Measurements from ENCODE around the gene SMPDL3B. TPM values are rescaled to one million over a fixed set of nuclear protein-coding genes. Genes with fewer than 3 reads are reported as not detected.

SMPDL3B gene
- total RNA-seq, 3 donors from 2014 or later: 17.3 to 45.4 (median 30.9) TPM

DNA sequence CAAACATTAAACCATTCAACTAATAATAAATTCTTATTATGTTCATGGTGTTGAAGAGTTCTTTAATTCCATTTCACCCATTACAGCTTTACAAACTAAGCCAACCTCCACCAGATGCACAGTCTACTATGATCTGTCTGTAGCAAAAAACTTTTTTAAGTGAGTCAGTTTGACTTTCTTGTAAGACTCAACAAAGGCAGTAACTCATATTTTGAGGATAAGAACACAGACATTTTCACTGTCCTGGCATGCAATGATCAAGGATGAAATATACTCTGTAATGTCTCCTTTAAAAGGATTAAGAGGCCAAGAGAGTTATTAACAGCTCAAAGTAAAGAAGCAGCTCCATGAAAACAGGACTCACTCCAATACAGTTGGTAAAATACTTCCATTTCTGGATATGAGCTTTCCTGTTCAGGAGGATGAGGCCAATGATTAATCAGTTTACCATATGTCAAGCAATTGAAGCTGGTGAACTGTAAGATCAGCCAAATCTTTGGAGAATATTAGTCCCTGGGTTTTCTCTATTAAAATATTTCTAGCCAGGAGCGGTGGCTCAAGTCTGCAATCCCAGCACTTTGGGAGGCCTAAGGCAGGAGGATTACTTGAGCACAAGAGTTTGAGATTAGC is 45.5 kb downstream of the SMPDL3B start:
- intact Hi-C loops (cut with DNase I, micrococcal nuclease): loop anchor here in 1 of 2 donors (5.0 kb wide), 1 partner anchor 123 kb away; no protein-coding TSS in a partner anchor
- ATAC-seq (no peak), DNase-seq (no peak)
- H3K4me3 ChIP-seq: no peak overlapping the region
- no peaks in the 10 kb centered on the region for H3K36me3 ChIP-seq (ENCODE audit: low read depth)
- TF ChIP-seq, protein P1, sequence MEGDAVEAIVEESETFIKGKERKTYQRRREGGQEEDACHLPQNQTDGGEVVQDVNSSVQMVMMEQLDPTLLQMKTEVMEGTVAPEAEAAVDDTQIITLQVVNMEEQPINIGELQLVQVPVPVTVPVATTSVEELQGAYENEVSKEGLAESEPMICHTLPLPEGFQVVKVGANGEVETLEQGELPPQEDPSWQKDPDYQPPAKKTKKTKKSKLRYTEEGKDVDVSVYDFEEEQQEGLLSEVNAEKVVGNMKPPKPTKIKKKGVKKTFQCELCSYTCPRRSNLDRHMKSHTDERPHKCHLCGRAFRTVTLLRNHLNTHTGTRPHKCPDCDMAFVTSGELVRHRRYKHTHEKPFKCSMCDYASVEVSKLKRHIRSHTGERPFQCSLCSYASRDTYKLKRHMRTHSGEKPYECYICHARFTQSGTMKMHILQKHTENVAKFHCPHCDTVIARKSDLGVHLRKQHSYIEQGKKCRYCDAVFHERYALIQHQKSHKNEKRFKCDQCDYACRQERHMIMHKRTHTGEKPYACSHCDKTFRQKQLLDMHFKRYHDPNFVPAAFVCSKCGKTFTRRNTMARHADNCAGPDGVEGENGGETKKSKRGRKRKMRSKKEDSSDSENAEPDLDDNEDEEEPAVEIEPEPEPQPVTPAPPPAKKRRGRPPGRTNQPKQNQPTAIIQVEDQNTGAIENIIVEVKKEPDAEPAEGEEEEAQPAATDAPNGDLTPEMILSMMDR (IDR thresholded peaks at IDR 0.05): no peak
- no peaks in the 10 kb centered on the region for H3K9me3 ChIP-seq
- H3K4me1 ChIP-seq (ENCODE audit: low read depth): no peaks in the 10 kb centered on the region

DNA sequence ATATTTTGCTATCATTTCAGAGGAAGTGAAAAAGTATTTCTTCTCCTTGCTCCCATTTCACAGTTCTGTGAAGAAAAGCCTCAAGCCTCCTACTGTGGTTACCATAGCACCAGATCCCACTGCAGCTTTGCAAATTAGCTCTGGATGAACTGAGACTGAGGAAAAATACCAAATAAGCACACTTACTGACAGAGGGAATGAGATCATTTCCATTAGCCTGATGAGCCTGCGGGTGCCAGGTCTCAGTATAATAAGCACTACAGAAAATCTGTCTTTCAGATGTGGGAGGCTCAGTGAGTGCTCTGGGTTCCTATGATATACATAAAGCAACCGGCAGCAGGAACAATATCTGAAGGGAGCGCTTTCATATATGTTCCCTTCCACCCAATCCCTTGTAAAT is 46.3 kb downstream of the SMPDL3B start:
- TF ChIP-seq, protein P1 (IDR thresholded peaks at IDR 0.05): no peak
- no peak for ATAC-seq
- Histone ChIP-seq H3K4me1 (ENCODE audit: low read depth) (no peaks in the 10 kb centered on the region), H3K9me3 (no peaks in the 10 kb centered on the region), H3K36me3 (ENCODE audit: low read depth) (no peaks in the 10 kb centered on the region), H3K4me3 (no peak overlapping the region)
- intact Hi-C loops (cut with DNase I, micrococcal nuclease): loop anchor here in 1 of 2 donors (5.0 kb wide), 1 partner anchor 124 kb away; no protein-coding TSS in a partner anchor
- no peak for DNase-seq

DNA sequence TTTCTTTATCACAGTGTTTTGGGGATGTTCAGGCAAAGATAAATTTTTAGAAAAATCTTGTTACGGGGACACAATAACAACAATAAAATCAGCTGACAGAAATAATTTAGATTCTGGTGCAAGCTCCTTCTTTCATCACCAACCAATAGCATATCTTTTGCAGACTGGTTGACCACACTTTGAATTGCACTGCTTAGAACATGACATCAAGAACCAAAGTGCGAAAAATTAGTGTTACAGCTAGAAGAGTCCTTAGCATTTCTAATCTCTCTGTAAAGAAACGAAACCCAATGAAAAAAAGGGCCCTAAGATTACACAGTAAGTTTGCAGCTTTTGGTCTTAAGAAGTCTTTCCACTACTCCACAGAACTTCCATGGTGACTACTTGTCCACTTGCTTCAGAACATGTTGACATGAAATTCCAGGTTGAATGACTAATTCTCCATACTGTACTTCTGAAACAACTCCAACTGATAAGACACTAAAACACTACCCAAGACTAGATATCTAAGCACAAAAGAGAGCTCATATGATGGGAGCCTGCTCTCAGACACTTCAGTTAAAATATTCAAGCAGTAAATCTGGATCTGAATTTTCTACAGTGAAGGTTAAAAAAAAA is 56.2 kb downstream of the SMPDL3B start:
- Histone ChIP-seq H3K4me3 (no peak overlapping the region), H3K9me3 (no peaks in the 10 kb centered on the region), H3K4me1 (ENCODE audit: low read depth) (no peaks in the 10 kb centered on the region), H3K36me3 (ENCODE audit: low read depth) (peaks cover 6% of the 10 kb centered on the region)
- intact Hi-C loops (cut with DNase I, micrococcal nuclease): loop anchor here in 1 of 2 donors (10.0 kb wide), 1 partner anchor 624 kb away; no protein-coding TSS in a partner anchor
- ATAC-seq (no peak), DNase-seq (no peak)
- TF ChIP-seq, protein P1 (IDR thresholded peaks at IDR 0.05): no peak

DNA sequence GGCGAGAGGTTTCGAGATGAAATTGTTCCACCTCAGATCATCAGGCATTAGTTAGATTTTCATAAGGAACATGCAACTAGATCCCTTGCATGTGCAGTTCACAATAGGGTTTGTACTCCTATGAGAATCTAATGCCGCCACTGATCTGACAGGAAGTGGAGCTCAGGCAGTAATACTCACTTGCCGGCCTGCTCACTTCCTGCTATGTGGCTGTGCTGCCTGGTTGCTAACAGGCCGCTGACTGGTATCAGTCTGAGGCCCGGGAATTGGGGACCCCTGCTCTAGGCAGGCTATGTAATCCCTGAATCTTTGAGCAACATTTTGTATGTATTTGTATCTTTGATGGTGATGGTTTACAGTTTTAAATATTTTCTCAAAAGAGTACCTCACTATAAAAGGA is 57.5 kb downstream of the SMPDL3B start:
- DNase-seq: peak in 2 of 3 donors; percentile 24 to 58
- TF ChIP-seq, protein P1 (IDR thresholded peaks at IDR 0.05): no peak

DNA sequence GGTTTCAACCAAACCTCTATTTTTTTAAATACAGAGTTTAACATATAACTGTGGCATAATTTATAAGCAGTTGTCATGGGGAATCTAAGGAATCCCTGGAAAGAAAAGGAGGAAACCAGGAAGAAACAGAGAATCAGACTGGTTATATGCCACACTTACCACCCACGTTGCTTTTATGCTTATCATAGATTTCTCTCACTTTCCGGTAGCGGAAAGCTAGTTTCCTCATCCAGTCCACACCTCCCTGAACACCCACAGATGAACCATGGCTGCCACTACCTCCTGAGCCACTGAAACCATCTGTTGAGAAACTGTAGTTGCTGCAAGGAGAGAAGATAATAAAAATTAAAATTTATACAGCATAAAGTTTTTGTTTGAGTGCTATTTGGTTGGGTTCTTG is 58.4 kb downstream of the SMPDL3B start:
- TF ChIP-seq, protein P1 (IDR thresholded peaks at IDR 0.05): no peak
- DNase-seq (no peak), ATAC-seq (no peak)
- no peaks in the 10 kb centered on the region for H3K4me1 ChIP-seq (ENCODE audit: low read depth)
- no peak overlapping the region for H3K4me3 ChIP-seq
- peaks cover 6% of the 10 kb centered on the region for H3K36me3 ChIP-seq (ENCODE audit: low read depth)
- H3K9me3 ChIP-seq: no peaks in the 10 kb centered on the region
- intact Hi-C loops (cut with DNase I, micrococcal nuclease): loop anchor here in 1 of 2 donors (10.0 kb wide), 1 partner anchor 622 kb away; no protein-coding TSS in a partner anchor

More for the DNA sequence above, 57.5 kb downstream of the SMPDL3B start:
- H3K4me1 ChIP-seq (ENCODE audit: low read depth): no peaks in the 10 kb centered on the region
- no peak overlapping the region for H3K4me3 ChIP-seq
- intact Hi-C loops (cut with DNase I, micrococcal nuclease): loop anchor here in 1 of 2 donors (10.0 kb wide), 1 partner anchor 623 kb away; no protein-coding TSS in a partner anchor
- H3K36me3 ChIP-seq (ENCODE audit: low read depth): peaks cover 6% of the 10 kb centered on the region
- peak; percentile 67 for ATAC-seq
- H3K9me3 ChIP-seq: no peaks in the 10 kb centered on the region

All from mucosa of descending colon (tissue), 3 donors.